Measurements from ENCODE around the gene LGR6.
A peak's percentile ranks its signal among the peaks of the same experiment; 100 is the strongest.
"Not testable (repeated sequence)": the region's sequence is repeated elsewhere in the genome, so short reads cannot be mapped to it uniquely, and the experiment has no call there.

Gene LGR6, protein sequence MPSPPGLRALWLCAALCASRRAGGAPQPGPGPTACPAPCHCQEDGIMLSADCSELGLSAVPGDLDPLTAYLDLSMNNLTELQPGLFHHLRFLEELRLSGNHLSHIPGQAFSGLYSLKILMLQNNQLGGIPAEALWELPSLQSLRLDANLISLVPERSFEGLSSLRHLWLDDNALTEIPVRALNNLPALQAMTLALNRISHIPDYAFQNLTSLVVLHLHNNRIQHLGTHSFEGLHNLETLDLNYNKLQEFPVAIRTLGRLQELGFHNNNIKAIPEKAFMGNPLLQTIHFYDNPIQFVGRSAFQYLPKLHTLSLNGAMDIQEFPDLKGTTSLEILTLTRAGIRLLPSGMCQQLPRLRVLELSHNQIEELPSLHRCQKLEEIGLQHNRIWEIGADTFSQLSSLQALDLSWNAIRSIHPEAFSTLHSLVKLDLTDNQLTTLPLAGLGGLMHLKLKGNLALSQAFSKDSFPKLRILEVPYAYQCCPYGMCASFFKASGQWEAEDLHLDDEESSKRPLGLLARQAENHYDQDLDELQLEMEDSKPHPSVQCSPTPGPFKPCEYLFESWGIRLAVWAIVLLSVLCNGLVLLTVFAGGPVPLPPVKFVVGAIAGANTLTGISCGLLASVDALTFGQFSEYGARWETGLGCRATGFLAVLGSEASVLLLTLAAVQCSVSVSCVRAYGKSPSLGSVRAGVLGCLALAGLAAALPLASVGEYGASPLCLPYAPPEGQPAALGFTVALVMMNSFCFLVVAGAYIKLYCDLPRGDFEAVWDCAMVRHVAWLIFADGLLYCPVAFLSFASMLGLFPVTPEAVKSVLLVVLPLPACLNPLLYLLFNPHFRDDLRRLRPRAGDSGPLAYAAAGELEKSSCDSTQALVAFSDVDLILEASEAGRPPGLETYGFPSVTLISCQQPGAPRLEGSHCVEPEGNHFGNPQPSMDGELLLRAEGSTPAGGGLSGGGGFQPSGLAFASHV

DNA sequence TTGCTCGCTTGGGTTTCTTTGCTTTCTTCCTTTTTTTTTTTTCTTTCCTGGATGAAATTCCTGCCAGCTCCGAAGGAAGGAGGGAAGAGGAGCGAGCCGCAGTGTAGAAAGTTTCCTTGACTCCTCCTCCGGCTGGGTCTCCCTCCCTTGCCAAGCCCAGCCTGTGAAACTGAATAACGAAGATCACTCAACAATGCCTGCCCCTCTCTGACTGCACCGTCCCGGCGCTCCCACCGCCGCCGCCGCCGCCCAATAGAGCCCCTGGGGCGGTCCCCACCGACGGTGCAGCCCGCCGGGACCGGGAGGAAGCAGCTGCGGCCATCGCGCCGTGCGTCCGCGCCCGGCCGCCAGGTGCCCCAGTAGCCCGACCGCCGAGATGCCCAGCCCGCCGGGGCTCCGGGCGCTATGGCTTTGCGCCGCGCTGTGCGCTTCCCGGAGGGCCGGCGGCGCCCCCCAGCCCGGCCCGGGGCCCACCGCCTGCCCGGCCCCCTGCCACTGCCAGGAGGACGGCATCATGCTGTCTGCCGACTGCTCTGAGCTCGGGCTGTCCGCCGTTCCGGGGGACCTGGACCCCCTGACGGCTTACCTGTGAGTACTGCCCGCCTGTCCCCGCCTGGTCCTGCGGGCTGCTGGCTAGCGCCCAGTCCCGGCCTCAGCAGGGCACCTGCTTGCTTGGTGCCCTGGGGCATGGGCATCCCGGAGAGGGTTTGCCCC is at the start of gene LGR6:
Gene LGR6 (plus strand): TSS at position 186 of the 714 bp plus-strand sequence. CDS start 191 bp downstream, at position 377.
- DNase-seq (ENCODE audit: low read depth in 2 of 2), result no peak

DNA sequence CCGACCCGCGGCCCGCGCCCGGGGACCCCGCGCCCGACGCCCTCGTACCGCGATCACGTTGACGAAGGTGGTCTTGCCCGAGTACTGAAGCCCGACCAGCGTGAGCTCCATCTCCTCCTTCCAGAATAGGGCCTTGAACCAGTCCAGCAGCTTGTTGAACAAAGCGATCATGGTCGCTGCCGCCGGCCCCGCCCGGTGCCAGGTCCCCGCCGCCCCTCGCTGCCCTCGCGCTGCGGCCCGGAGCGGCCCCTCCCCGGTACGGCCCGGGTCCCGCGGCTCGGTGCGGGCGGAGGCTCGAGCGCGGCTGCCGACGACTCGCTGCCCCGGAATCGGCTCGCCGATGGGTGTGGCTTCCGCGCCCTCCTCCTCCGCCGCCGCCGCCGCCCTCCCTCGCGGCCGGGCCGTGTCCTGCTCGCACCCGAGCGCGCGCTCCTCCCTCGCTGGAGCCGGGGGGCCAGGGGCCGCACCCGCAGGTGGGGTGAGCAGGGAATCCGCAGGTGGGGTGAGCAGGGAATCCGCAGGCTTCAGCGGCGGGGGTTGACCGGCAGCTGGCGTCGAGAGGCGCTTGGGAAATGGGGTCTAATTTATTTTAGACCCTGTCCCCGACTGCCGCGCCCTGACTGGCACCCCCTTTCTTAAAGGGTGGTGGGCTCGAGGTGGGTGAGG is 49.1 kb upstream of the LGR6 start, which contains the start of gene ARL8A:
Gene ARL8A (minus strand): TSS at position 336 of the 666 bp plus-strand sequence. CDS start 165 bp downstream, at position 171.
- DNase-seq (ENCODE audit: low read depth in 2 of 2), result peak; percentile 41

DNA sequence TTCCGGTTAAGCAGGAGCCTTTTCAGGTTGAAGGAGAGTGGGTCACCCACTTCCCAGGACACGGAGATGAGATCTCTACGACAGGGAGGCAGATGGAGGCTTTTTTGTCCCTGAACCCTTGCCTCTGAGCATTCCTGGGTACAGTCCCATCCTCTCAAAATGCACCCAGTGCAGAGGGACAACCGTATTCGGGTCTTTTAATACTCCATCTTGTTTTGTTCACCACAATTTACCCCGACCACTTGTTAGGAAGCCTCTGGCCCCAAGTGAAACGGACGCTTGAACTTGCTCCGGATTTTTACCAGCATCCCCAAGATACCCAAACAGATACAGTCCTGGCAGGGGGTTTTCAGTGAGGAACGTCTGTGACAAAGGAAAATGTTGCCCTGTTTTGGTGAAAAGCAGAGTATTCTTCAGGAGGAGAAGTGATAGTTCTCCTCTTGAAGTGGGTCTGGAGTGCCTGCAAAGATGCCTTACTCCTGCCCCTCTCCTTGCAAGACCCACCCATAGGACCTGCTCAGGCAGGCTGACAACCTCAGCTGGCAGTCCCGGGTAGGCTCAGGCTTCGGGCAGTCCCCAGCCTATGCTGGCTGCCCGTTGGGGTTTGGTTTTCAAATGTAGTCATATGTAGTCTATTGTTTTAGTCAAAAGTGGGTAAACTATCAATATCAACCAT is 48.4 kb upstream of the LGR6 start:
- DNase-seq (ENCODE audit: low read depth in 2 of 2), result no peak

DNA sequence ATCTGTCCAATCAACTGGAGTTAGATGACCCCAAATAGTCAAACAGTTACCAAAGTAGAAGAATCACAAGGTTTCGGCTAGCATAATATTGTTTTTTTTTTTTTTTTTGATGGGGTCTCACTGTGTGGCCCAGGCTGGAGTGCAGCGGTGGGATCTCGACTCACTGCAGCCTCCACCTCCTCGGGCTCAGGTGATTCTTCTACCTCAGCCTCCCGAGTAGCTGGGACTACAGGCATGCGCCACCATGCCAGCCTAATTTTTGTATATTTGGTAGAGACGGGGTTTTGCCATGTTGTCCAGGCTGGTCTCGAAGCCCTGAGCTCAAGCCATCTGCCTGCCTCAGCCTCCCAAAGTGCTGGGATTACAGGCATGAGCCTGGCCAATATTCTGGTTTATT is 47.9 kb upstream of the LGR6 start:
- DNase-seq (ENCODE audit: low read depth in 2 of 2), result not testable (repeated sequence)

DNA sequence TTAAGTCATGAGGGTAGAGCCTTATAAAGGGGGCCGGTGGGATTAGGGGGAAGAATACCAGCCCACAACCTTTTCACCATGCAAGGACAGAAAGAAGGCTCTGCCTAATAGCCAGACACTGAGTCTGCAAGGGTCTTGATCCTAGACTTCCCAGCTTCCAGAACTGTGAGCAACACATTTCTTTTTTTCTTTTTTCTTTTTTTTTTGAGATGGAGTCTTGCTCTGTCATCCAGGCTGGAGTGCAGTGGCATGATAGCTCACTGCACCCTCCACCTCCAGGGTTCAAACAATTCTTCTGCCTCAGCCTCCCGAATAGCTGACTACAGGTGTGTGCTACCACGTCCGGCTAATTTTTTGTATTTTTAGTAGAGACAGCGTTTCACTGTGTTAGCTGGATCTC is 47.3 kb upstream of the LGR6 start:
- DNase-seq (ENCODE audit: low read depth in 2 of 2), result no peak

DNA sequence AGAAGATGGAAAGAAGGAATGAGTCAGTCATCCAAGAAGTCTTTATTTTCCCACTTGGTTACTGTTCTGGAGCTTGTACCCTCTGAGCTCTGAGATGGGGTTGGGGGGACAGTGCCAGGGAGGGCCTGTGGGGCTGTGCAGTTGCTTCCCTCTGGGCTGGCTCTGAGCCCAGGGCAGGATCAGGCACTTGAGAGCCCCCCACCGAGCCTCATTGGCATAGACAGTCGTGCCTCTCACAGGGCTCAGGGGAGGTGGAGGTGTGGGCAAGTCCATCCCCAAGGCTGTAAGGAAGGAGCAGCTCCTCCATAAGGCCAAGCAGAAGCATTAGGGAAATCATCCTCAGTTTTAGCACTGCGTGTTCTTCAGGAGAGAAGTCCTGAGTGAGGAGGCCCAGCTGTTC is 46.6 kb upstream of the LGR6 start:
- DNase-seq (ENCODE audit: low read depth in 2 of 2), result no peak

DNA sequence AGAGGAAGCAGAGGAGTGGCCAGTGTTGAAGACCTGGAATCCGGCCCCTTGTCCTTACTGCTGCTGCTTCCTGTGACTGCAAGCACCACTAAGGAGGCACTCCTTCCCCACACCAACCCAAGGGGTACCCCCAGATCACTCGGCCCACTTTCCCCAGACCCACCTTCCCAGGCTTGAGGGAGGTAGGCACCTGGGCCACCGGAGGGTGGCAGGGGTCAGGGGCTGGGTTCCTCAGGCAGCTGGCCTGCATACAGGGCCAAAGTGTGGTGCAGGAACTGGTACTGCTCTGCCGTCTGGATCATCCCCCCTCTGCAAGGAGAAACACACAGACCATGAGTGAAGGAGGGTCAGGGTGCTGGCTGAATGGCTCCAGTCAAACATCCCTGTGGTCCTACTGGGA is 45.2 kb upstream of the LGR6 start:
- no peak for DNase-seq (ENCODE audit: low read depth in 2 of 2)

DNA sequence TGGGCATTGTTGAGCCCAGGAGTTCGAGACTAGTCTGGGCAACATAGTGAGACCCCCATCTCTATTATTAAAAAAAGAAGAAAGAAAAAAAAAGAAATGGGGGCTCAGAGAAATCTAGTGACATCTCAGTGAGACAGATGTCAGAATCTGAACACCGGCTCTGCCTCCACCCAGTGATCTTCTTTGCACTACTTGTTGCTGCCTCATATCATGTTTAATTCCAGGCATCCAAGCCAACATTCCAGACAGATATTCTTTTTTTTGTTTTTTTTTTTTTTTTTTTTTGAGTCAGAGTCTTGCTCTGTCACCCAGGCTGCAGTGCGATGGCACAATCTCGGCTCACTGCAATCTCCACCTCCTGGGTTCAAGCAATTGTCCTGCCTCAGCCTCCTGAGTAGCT is 44.0 kb upstream of the LGR6 start:
- no peak for DNase-seq (ENCODE audit: low read depth in 2 of 2)

DNA sequence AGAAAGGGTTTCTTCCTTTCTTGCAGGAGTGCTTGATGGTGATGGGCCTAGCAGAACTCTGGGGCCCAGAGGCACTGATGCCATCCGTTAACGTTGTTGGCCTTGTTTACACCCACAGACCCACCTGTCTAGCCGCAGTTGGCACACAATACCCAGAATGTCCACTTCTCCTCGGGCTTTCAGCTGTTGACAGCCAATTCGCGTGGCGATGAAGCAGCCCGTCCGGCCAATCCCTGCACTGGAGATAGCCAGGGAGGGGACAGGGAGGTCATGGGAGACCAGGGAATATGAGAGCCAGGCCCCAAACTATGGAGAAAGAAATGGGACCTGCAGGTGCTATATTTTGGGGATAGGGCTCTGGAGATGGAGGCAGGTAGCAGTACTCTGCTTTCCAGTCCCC is 43.4 kb upstream of the LGR6 start:
- DNase-seq (ENCODE audit: low read depth in 2 of 2), result no peak

DNA sequence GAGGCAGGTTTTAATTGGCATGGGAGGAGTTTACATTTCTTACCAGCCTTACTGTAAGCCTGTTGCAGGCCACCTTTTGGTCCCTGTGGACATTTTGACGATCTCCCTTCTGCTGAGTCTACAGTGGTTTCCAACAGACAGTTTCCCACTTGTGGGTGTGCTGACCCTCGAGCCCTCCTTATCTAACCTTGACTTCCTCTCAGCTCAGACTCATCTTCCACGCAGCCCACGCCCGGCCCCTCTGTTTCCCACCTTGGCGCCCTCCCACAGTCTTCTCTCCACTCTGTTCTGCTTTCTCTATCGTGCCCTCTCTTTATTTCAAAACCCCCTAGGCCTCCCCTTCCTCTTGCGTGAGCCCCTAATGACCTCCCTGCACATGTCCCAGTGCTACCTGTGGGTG is 43.0 kb upstream of the LGR6 start:
- no peak for DNase-seq (ENCODE audit: low read depth in 2 of 2)

DNA sequence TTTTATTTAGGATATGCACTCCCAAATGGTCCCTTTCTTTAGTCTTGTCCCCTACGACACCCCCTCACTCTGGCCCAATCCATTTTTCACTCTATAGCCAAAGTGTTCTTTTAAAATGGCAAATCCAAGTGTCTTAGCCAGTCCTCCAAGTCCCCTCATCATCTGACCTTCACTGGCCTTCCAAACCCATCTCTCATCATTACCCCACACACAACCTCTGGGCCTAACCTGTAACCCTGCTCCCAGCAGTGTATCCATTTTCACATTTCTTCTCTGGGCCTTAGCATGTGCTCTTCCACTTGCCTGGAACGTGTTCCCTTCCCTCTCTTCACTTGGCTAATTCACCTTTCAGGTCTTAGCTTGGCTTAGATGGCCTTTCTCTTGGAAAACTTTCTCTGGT is 42.6 kb upstream of the LGR6 start:
- no peak for DNase-seq (ENCODE audit: low read depth in 2 of 2)

DNA sequence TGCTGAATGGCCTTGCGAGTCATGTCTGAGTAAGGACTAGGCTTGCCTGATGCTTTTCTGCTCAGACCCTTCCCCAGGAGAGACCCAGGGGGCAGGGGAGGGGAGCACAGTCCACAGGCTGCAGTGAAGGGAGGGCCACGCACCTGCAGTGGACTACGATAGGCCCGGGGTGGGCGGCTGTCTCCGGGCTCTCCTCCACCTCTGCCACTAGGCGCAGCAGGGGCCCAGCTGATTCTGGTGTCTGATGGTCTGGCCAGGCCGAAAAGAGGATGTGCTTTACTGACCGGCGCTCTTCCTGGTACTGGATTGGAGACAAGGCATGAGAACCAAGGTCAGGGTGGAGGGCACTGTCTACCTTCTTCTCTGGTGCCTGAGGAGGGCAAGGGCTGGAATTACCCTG is 41.2 kb upstream of the LGR6 start:
- no peak for DNase-seq (ENCODE audit: low read depth in 2 of 2)

DNA sequence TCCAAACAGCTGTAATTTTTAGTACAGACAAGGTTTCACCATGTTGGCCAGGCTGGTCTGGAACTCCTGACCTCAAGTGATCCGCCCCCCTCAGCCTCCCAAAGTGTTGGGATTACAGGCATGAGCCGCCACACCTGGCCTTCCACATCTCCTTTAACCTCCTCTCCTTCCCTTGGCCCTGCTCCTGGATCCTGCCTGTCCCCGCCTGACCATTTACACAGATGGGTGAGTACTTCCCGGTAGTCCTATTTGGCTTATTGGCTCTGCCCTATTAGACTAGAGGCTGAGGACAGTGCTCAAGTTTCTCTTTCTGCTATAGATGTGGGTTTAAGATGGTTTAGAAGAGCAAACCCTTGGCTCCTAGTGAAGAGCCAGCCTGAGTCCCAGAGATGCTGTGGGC is 40.3 kb upstream of the LGR6 start:
- no peak for DNase-seq (ENCODE audit: low read depth in 2 of 2)

DNA sequence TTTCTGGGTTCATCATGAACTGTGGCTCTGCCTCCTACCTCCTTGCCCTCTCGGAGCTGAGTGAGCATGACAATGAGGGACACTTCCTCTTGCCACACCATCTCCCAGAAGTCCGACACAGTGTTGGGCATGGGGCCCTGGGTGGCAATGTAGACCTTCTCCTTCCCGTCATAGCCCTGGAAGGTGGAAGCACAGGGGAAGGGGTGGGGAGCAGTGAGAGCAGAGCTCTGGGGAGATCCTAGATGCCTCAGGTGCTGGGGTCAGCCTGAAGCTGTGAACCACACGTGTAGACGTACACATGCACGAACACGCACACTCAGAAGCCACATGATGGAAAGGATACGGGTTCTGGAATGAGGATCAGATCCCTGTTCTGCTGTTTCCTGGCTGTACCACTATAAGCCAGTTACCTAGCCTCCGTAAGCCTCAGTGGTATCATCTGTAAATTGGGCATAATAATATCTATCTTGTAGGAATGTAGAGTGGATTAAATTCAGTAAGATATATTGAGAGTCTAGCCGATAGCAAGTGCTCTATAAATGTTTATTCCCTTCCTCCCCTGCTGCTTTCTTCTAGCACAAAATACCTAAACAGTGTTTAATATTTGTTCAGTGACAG is 39.3 kb upstream of the LGR6 start:
- DNase-seq (ENCODE audit: low read depth in 2 of 2), result no peak

DNA sequence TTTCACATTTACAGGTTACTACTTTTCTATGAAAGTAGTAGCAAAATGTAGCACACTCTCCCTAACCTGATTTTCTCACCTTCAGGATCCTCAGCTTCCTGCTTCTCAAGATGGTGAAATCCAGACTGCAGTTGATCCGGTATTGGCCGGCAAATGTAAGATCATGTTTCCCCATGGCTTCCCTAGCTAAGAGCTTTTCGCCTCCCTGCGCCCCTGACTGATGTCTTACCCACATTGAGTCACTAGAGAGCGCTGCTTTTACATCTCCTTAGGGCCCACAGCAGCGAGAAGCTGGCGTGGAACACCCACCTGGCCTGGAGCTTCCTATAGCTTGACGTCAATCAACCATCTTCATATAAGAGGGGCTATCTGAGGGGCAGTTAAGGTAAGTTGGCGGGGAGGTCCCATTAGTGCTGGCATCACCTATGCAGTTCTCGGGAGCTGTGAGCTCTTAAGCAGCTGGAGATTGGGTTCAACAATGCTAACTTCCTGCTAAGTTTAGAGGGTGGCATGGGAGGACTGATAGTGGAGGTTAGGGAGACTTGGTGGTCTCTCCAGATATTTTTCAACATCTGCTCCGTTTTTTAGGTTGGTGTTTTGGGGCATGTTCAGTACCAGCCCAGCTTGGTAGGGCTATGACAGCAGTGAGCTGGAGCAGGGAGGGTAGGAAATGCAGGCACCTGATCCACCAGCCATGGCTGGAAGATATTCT is 38.7 kb upstream of the LGR6 start:
- no peak for DNase-seq (ENCODE audit: low read depth in 2 of 2)

DNA sequence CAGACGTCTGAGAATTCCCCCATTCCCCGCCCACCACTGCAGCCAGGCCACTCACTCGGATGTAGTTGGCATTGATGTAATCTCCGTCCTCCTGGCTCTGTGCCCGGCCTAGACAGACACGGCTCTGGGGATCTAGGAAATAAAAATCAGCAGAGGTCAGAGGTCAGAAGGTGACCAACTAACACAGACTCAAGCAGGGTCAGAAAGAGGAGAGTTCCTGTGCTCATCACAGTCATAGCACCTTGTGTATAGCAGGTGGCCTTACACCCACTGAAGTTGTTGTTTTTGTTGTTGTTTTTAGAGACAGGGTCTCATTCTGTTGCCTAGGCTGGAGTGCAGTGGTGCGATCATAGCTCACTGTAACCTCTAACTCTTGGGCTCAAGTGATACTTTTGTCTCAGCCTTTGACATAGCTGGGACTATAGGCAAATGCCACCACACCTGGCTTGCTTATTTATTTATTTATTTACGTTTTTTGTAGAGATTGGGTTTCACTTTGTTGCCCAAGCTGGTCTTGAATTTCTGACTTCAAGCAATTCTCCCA is 38.0 kb upstream of the LGR6 start:
- DNase-seq (ENCODE audit: low read depth in 2 of 2), result no peak

DNA sequence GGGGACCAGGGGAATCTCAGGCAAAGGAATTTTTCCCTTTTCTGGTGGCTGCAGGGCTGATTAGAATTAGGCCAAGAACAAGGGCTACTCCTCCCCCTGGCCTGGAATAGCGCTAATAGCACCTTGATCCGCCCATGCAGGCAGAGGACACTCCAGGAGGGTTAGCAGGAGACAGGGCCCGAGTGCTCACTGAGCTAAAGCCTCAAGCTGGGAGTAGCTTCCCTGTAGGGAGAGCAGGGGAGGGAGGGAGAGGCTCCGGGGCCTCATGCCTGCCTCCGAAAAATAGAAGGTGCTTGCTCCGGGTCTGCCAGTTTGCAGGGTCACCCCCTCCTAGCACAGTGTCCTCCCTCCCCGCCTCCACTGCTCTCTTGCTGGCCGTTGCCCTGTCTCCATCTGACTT is 37.0 kb upstream of the LGR6 start:
- no peak for DNase-seq (ENCODE audit: low read depth in 2 of 2)

DNA sequence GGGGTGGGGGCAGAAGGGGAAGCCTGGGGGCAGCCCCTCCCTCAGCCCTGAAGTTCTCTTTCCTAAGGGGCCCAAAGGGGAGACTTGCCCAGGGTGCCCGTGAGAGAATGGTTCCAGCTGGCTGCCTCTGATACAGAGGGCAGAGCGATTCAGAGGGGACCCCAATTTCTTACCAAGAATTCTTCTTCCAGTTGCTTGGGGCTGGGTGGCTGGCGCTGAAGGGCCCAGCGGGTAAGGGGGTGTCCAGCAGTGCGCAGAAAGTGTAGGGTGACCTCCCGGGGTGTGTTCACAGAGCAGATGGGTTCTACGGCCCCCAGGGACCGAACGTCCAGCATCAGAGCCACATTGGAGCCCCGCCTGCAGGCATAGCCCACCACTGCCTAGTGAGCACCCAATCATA is 35.7 kb upstream of the LGR6 start:
- no peak for DNase-seq (ENCODE audit: low read depth in 2 of 2)

DNA sequence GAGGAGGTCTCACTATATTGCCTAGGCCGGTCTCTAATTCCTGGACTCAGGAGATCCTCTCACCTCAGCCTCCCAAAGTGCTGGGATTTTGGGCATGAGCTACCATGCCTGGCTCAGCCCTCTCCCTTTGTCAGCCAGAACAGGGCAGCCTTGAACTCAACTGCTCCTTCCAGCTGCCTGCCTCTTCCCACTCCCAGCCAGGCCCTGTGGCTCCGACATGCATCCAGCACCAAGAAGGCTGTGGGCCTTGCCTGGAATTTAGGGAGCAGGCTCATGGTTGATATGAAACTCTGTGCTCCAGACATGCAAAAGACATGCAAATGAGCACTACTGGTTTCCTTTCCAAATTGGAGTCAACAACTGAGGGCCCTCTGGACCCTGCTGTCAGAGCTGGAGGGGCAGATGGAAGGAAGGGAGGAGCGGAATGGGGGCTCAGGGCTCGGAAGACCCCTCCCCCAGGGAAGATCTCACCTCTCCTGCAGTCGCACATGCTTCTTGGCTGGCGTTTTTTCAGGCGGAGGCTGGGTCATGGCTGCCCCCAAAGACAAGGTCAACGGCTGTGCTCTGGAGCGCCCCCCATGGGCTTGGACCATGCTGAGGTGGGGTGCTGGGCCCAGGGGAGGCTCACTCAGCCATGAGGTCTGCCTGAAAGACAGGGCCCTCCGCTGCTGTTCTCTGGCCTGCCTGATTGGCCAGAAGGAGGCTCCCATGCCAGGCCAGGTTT is 34.6 kb upstream of the LGR6 start:
- no peak for DNase-seq (ENCODE audit: low read depth in 2 of 2)

Measured in stimulated activated CD8-positive, alpha-beta memory T cell treated with anti-CD3 and anti-CD28 coated beads, Interleukin-7, amount 100 ng/mL, for 1 hour (primary cell).